Hematopoietic multipotent progenitor cell treated with erythropoietin and hydrocortisone succinate and interleukin-3 and kit ligand, for 15 days (in vitro differentiated cells): ENCODE results near the gene NMRAL1.

Experiments used
- DNase-seq: peaks from one replicate; pipeline ENCODE4 v3.0.0-alpha.2; 2015; ENCODE audit warnings: low spot score

The NMRAL1 gene

GRCh38 chr16:4426021-4426684 lies 48.3 kb downstream of the NMRAL1 start:
- no peak for DNase-seq

- peak; percentile 93 for DNase-seq
Observed at GRCh38 chr16:4425378-4426020, 48.9 kb downstream of the NMRAL1 start, which contains the start of gene DNAJA3. Gene DNAJA3, plus strand, starts transcription at chr16:4425868. Its CDS starts 14 bp downstream, at chr16:4425882.

DNA sequence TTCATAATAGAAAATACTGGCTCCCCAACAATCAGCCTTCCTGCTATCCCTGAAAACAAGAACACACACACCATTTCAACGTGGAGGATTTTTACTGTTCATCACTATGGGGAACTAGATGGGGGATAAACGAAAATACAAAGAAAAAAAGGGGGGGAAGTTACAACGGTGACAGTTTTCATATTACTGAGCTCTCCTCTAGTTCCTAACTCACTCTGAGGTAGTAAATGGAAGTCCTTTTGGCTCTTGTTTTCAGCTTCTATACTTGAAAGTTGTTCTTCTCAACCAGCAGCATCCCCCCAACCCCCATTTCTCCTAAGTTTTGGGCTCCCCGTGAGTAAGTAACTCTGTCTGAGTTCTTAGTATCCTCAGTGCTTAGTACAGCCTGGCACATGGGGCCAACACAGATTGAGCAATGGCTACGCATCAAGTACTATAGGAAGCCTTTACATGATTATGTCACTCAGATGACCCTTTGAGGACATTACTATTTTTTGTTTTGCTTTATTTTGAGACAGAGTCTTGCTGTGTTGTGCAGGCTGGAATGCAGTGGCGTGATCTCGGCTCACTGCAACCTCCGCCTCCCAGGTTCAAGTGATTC lies 53.8 kb downstream of the NMRAL1 start:
- no peak for DNase-seq

GRCh38 chr16:4419402-4419959 lies 54.9 kb downstream of the NMRAL1 start:
- DNase-seq, result no peak

GRCh38 chr16:4416200-4417032 lies 58.0 kb downstream of the NMRAL1 start, which contains the start of gene CORO7:
Gene CORO7, minus strand, starts transcription at chr16:4416596. Its CDS starts 78 bp downstream, at chr16:4416518.
- peak; percentile 89 for DNase-seq

DNA sequence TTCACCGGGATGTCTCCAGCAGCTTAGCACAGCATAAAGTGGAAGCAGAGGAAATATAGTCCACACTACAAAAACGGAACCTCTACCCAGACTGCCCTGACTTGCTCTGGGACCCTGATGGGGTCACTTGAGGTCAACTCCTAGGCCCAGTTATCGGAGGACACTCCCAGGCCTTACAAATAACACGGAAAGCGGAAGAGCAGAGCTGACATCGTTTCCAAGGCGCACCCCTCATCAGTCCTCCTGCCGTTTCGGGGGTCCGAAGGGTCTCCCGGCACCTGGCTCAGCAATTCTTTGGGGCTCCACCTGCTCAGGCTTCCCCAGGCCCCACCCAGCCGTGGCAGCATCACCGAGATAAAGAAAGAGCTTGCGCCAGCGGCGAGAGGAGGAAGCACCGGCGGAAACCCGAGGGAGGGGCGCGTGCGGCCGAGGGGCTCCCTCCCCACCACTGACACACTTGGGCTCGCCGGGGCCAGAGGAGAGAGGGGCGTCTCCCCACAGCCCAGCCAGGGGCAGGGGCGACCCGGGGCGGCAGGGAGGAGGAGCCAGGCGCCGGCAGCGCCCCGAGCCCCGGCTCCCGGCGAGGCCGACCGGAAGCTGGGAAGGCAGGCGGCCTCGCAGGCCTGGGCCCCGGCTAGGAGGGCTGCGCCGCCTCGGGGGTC lies 58.8 kb downstream of the NMRAL1 start:
- DNase-seq, result peak; percentile 40

DNA sequence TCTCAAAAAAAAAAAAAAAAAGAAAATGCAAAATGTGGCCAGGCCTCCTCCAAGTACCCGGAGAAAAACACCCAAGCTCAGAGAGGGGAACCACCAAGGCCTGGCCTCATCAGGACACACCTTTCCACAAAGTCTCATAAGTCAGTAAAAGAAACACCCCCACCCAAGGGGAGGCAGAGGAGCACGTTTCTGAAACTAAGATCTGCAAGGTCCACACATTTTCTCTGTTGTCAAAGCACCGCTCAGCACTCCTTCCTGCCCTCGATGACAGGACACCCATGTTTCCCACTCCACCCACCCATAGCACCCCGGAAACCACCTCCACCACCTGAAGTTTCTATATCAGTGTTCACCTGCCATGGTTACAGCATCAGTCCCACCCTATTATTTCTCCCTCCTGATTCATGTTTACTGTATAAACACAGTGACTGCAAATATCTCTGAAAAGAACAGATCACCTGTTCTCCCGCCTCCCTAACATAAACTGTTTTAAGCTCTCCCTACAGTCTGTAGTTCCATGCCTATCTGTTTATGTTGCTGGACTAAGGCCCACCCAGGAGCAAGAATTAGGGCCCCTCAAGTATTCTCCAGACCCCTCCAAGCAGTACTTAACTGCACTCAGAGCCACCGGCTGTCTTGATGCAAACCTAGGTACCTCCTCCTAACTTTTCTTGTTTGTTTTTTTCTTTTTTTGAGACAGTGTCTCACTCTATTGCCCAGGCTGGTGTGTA lies 60.1 kb downstream of the NMRAL1 start:
- DNase-seq, result no peak

DNA sequence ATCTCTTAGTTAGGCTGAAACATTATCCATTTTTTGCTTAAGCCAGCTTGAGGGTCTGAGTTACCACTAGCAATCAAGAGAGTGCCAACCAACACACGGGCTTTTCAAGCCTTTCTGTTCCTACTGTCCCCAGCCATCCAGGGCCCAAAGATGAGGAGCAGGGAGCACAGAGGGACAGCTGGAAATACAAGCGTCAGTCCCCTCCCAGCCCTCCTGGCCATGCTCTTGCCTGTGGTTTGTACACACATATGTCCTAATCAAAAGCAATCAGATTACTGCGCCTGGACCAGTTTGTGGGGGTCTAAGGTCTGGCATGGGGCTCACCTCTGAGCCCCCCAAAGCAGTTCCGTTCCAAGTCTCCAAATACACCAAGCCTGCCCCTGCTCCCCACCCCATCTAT lies 61.6 kb downstream of the NMRAL1 start:
- no peak for DNase-seq

- DNase-seq, result no peak
Observed at GRCh38 chr16:4412159-4412558, 62.3 kb downstream of the NMRAL1 start.
